ENCODE results near the gene SDK1. TPM values are rescaled to one million over a fixed set of nuclear protein-coding genes. Genes with fewer than 3 reads are reported as not detected.

SDK1 gene
- total RNA-seq, 4 donors from 2014 or later, result 2.0 to 9.3 (median 3.8) TPM

GRCh38 chr7:4169455-4169854 is 868.4 kb downstream of the SDK1 start:
- DNase-seq, result no peak
- Histone ChIP-seq H3K4me1 (peaks cover 0 to 10% (median 0%) of the 10 kb centered on the region in 3 donors), H3K4me3 (no peak overlapping the region), H3K9me3 (no peaks in the 10 kb centered on the region), H3K36me3 (no peaks in the 10 kb centered on the region), H3K27ac (no peak overlapping the region), H3K27me3 (peaks cover 0 to 31% (median 0%) of the 10 kb centered on the region in 4 donors)
- TF ChIP-seq CTCF (IDR thresholded peaks at IDR 0.05) (no peak), POLR2A (IDR thresholded peaks at IDR 0.05) (no peak)
- intact Hi-C loops (cut with DNase I), result no loop called here
- 19 to 29% methylated on average over 1 to 5 of the region's 10 CpGs for WGBS, 2 donors

GRCh38 chr7:4170997-4171786 is 870.1 kb downstream of the SDK1 start:
- Histone ChIP-seq H3K9me3 (no peaks in the 10 kb centered on the region), H3K36me3 (no peaks in the 10 kb centered on the region), H3K4me1 (peaks cover 0 to 23% (median 3%) of the 10 kb centered on the region in 3 donors), H3K27ac (no peak overlapping the region), H3K4me3 (no peak overlapping the region), H3K27me3 (peaks cover 0 to 34% (median 0%) of the 10 kb centered on the region in 4 donors)
- 91 to 93% methylated on average over 11 to 13 of the region's 22 CpGs for WGBS, 2 donors
- TF ChIP-seq CTCF (IDR thresholded peaks at IDR 0.05) (no peak), POLR2A (IDR thresholded peaks at IDR 0.05) (no peak)
- intact Hi-C loops (cut with DNase I), result no loop called here
- DNase-seq, result no peak

- H3K36me3 ChIP-seq, result no peaks in the 10 kb centered on the region
- H3K4me1 ChIP-seq, result peaks cover 0 to 38% (median 3%) of the 10 kb centered on the region in 3 donors
- TF ChIP-seq CTCF (IDR thresholded peaks at IDR 0.05), result no peak
- TF ChIP-seq POLR2A (IDR thresholded peaks at IDR 0.05), result no peak
- DNase-seq, result no peak
- 91 to 95% methylated on average over 11 of the region's 12 CpGs for WGBS, 2 donors
- no peaks in the 10 kb centered on the region for H3K9me3 ChIP-seq
- H3K27ac ChIP-seq, result no peak overlapping the region
- peaks cover 0 to 34% (median 0%) of the 10 kb centered on the region in 4 donors for H3K27me3 ChIP-seq
- H3K4me3 ChIP-seq, result no peak overlapping the region
- intact Hi-C loops (cut with DNase I), result no loop called here
These were observed 871.8 kb downstream of the SDK1 start for GRCh38 chr7:4172883-4173282.

GRCh38 chr7:4173615-4174014 is 872.6 kb downstream of the SDK1 start:
- H3K4me3 ChIP-seq, result no peak overlapping the region
- intact Hi-C loops (cut with DNase I), result no loop called here
- no peak for TF ChIP-seq CTCF (IDR thresholded peaks at IDR 0.05)
- TF ChIP-seq POLR2A (IDR thresholded peaks at IDR 0.05), result no peak
- no peaks in the 10 kb centered on the region for H3K9me3 ChIP-seq
- peaks cover 0 to 34% (median 0%) of the 10 kb centered on the region in 4 donors for H3K27me3 ChIP-seq
- peaks cover 0 to 38% (median 3%) of the 10 kb centered on the region in 3 donors for H3K4me1 ChIP-seq
- H3K36me3 ChIP-seq, result no peaks in the 10 kb centered on the region
- no peak for DNase-seq
- WGBS, 2 donors, result 93 to 99% methylated on average over 5 to 9 of the region's 9 CpGs
- H3K27ac ChIP-seq, result no peak overlapping the region

- no peak for TF ChIP-seq POLR2A (IDR thresholded peaks at IDR 0.05)
- no peak for TF ChIP-seq CTCF (IDR thresholded peaks at IDR 0.05)
- H3K9me3 ChIP-seq, result no peaks in the 10 kb centered on the region
- no peak overlapping the region for H3K27ac ChIP-seq
- H3K4me3 ChIP-seq, result no peak overlapping the region
- peaks cover 0 to 36% (median 3%) of the 10 kb centered on the region in 3 donors for H3K4me1 ChIP-seq
- intact Hi-C loops (cut with DNase I), result no loop called here
- peaks cover 0 to 31% (median 0%) of the 10 kb centered on the region in 4 donors for H3K27me3 ChIP-seq
- H3K36me3 ChIP-seq, result no peaks in the 10 kb centered on the region
- WGBS, 2 donors, result 80 to 93% methylated on average over 1 to 5 of the region's 8 CpGs
- no peak for DNase-seq
These were observed 873.0 kb downstream of the SDK1 start for GRCh38 chr7:4174016-4174415.
